Measurements from ENCODE around the gene SPRN.

The SPRN gene

GRCh38 chr10:133405844-133406527 is 18.4 kb downstream of the SPRN start:
- no peak for DNase-seq (ENCODE audit: low read depth in 2 of 2)

- no peak for DNase-seq (ENCODE audit: low read depth in 2 of 2)
These were observed 19.2 kb downstream of the SPRN start for GRCh38 chr10:133405272-133405671.

- no peak for DNase-seq (ENCODE audit: low read depth in 2 of 2)
These were observed 20.6 kb downstream of the SPRN start for GRCh38 chr10:133403784-133404183.

GRCh38 chr10:133403359-133403758 is 21.1 kb downstream of the SPRN start:
- no peak for DNase-seq (ENCODE audit: low read depth in 2 of 2)

- no peak for DNase-seq (ENCODE audit: low read depth in 2 of 2)
These were observed 22.3 kb downstream of the SPRN start for GRCh38 chr10:133401981-133402725.

- no peak for DNase-seq (ENCODE audit: low read depth in 2 of 2)
These were observed 22.9 kb downstream of the SPRN start for GRCh38 chr10:133401500-133401899.

- DNase-seq (ENCODE audit: low read depth in 2 of 2), result no peak
These were observed 23.6 kb downstream of the SPRN start for GRCh38 chr10:133400624-133401424.

- no peak for DNase-seq (ENCODE audit: low read depth in 2 of 2)
These were observed 25.3 kb downstream of the SPRN start for GRCh38 chr10:133399123-133399601.

GRCh38 chr10:133397938-133398337 is 26.5 kb downstream of the SPRN start:
- no peak for DNase-seq (ENCODE audit: low read depth in 2 of 2)

GRCh38 chr10:133396035-133396624 is 28.3 kb downstream of the SPRN start:
- DNase-seq (ENCODE audit: low read depth in 2 of 2), result no peak

GRCh38 chr10:133394801-133395221 is 29.6 kb downstream of the SPRN start:
- DNase-seq (ENCODE audit: low read depth in 2 of 2), result no peak

GRCh38 chr10:133394064-133394663 is 30.3 kb downstream of the SPRN start, which contains the start of gene MTG1:
MTG1 (plus strand) TSS chr10:133394157; CDS start chr10:133394221, 64 bp downstream.
- peak; percentile 83 to 92 for DNase-seq (ENCODE audit: low read depth in 2 of 2)

GRCh38 chr10:133393401-133394063 is 30.9 kb downstream of the SPRN start:
- no peak for DNase-seq (ENCODE audit: low read depth in 2 of 2)

- no peak for DNase-seq (ENCODE audit: low read depth in 2 of 2)
These were observed 32.5 kb downstream of the SPRN start for GRCh38 chr10:133391761-133392518.

GRCh38 chr10:133391249-133391635 is 33.2 kb downstream of the SPRN start:
- no peak for DNase-seq (ENCODE audit: low read depth in 2 of 2)

GRCh38 chr10:133390597-133391248 is 33.7 kb downstream of the SPRN start:
- no peak for DNase-seq (ENCODE audit: low read depth in 2 of 2)

GRCh38 chr10:133388973-133389818 is 35.2 kb downstream of the SPRN start:
- DNase-seq (ENCODE audit: low read depth in 2 of 2), result no peak

GRCh38 chr10:133388236-133388972 is 36.0 kb downstream of the SPRN start:
- DNase-seq (ENCODE audit: low read depth in 2 of 2), result no peak
